Esophagus (tissue), 2 donors: ENCODE data around the gene TSSK6. TPM values are rescaled to one million over a fixed set of nuclear protein-coding genes. Genes with fewer than 3 reads are reported as not detected.

ENCODE experiments used
- H3K27ac ChIP-seq, 2 donors: one replicate each; pipeline ENCODE4 v1.5.1; 2013; ENCODE audit warnings: low read depth in 2 of 2, mild to moderate bottlenecking in 2 of 2, inconsistent platforms in 1 of 2, low read length in 1 of 2, moderate library complexity in 1 of 2
- H3K27me3 ChIP-seq, 2 donors: one replicate each; pipeline ENCODE4 v1.6.1; 2013; ENCODE audit warnings: low read length in 2 of 2, control low read depth in 1 of 2, mild to moderate bottlenecking in 1 of 2; ENCODE audit not compliant: insufficient read depth in 2 of 2, control insufficient read depth in 1 of 2
- H3K36me3 ChIP-seq, 2 donors: one replicate each; pipeline ENCODE4 v1.6.1; 2013; ENCODE audit warnings: low read length in 1 of 2; ENCODE audit not compliant: control insufficient read depth in 2 of 2, insufficient read depth in 2 of 2
- H3K4me1 ChIP-seq, 2 donors: one replicate each; pipeline ENCODE4 v1.6.1; 2013; ENCODE audit warnings: low read length in 1 of 2; ENCODE audit not compliant: control insufficient read depth in 2 of 2, insufficient read depth in 2 of 2
- H3K4me3 ChIP-seq, 2 donors: one replicate each; pipeline ENCODE4 v1.5.1; 2013; ENCODE audit warnings: low read length in 2 of 2, mild to moderate bottlenecking in 2 of 2, low read depth in 1 of 2, moderate library complexity in 1 of 2
- H3K9me3 ChIP-seq, 2 donors: one replicate each; pipeline ENCODE4 v1.6.1; 2013; ENCODE audit warnings: mild to moderate bottlenecking in 2 of 2, low read depth in 1 of 2, low read length in 1 of 2, moderate library complexity in 1 of 2; ENCODE audit not compliant: control insufficient read depth in 2 of 2, insufficient read depth in 1 of 2
- WGBS, 2 donors: extraction: QIAGEN DNeasy Blood & Tissue Kit; methylation state at CpG; one replicate each; pipeline ENCODE4 v1.1.7; 2013; 5-methylcytosine and 5-hydroxymethylcytosine counted together
- polyA plus RNA-seq, 2 donors: library from polyadenylated mRNA; stranded (reverse); fragments of 200-250 nt; gene quantifications; one replicate each; pipeline ENCODE4 v1.2.3, GENCODE V29; 2013
- donor health status: healthy with polysubstance abuse.
- donor health status: Bipolar disorder and iron deficiency.

The TSSK6 gene
- polyA plus RNA-seq, result 1 to 10 TPM; 1.0 to 1.2 TPM

- Histone ChIP-seq H3K27ac (peak within 1 kb of the TSS; percentile 72 to 86), H3K9me3 (peaks cover 0 to 9% of the 10 kb centered on the region in 2 donors), H3K36me3 (no peaks in the 10 kb centered on the region), H3K4me3 (peak within 1 kb of the TSS; percentile 77 to 85), H3K4me1 (peaks cover 0 to 14% of the 10 kb centered on the region in 2 donors), H3K27me3 (no peaks in the 10 kb centered on the region)
- 87 to 89% methylated on average over 72 to 74 of the region's 74 CpGs for WGBS, 2 donors
Observed at GRCh38 chr19:19514881-19515641, at the start of gene TSSK6. TSS of gene TSSK6 (minus strand) at chr19:19515548. CDS start at chr19:19515427, 121 bp downstream.

GRCh38 chr19:19563348-19563848 is 48.0 kb upstream of the TSSK6 start:
- no peaks in the 10 kb centered on the region for H3K36me3 ChIP-seq

DNA sequence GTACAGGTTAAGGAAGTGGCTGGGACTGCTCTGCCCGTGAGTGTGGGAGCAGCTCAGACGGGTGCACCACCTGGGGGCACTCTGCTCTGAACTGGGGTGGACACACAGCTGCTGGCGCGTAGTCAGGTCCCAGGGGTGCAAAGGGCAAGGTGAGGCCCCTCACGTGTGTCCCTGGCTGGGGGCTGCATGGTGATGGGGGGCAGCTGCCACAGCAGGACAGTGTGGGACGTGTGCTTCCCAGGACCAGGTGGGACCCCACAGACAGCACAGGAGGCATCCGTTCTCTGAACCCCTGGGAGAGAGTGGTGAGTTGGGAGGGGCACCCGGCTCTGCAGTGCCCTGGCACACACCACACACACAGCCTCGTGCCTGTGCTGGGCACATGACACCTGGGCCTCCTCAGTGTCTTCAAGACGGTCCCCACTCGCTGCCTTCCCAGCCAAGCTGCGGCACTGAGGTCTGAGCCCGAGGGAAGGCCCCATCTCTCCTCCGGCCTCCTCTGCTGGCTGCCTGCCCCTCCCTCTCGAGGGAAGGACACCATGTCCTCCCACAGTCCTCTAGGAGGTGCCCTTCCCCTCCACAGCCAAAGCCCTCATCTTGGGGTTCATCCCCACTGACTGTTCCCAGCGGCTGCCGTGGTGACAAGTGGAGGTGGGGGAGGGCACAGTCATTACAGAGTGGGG is 47.5 kb upstream of the TSSK6 start:
- Histone ChIP-seq H3K27me3 (no peaks in the 10 kb centered on the region), H3K4me3 (no peak overlapping the region), H3K4me1 (no peaks in the 10 kb centered on the region), H3K36me3 (no peaks in the 10 kb centered on the region), H3K27ac (no peak overlapping the region), H3K9me3 (no peaks in the 10 kb centered on the region)
- WGBS, 2 donors, result 73 to 75% methylated on average over 17 of the region's 17 CpGs

More at GRCh38 chr19:19563348-19563848, 48.0 kb upstream of the TSSK6 start:
- Histone ChIP-seq H3K27ac (no peak overlapping the region), H3K4me3 (no peak overlapping the region), H3K9me3 (no peaks in the 10 kb centered on the region), H3K27me3 (no peaks in the 10 kb centered on the region), H3K4me1 (no peaks in the 10 kb centered on the region)
- WGBS, 2 donors, result 91 to 93% methylated on average over 17 of the region's 17 CpGs

DNA sequence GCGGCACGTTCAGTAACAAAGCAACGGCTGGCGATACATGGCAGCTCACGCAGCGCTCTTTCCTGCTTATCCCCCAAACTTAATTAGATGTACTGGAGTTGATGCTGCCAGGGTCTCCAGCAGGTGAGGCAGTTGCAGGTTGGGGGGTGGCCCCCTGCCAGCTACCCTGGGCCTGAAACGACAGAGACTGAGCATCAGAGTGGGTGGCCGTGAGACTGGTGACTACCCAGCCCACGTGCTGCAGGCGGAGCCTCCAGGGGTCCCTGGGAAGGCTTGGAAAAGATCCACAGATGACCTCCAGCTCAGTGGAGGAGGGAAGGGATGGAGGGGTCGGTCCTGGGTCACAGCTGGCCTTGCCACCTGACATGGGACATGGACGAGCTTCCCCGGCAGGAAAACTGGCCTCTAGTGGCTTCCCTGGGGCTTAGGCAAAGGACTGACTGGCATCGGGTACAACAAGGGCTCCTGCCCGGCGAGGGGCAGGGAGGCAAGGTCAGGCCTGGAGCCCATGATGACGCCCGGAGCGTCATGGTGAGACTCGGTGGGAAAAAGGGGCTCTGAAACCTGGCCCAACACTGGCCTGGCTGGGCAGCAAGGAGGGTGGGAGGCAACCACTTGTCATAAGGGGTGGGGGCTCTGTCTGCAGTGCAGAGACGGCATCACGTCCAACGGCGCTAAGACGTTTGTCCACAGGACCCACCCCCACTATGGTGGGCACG is 46.8 kb upstream of the TSSK6 start:
- no peak overlapping the region for H3K27ac ChIP-seq
- no peaks in the 10 kb centered on the region for H3K27me3 ChIP-seq
- 87% methylated on average over 26 of the region's 26 CpGs for WGBS, 2 donors
- no peak overlapping the region for H3K4me3 ChIP-seq
- H3K36me3 ChIP-seq, result no peaks in the 10 kb centered on the region
- no peaks in the 10 kb centered on the region for H3K4me1 ChIP-seq
- no peaks in the 10 kb centered on the region for H3K9me3 ChIP-seq

- Histone ChIP-seq H3K36me3 (no peaks in the 10 kb centered on the region), H3K9me3 (no peaks in the 10 kb centered on the region)
- WGBS, 2 donors, result 59 to 69% methylated on average over 4 of the region's 4 CpGs
Observed at GRCh38 chr19:19559931-19560330, 44.6 kb upstream of the TSSK6 start.

DNA sequence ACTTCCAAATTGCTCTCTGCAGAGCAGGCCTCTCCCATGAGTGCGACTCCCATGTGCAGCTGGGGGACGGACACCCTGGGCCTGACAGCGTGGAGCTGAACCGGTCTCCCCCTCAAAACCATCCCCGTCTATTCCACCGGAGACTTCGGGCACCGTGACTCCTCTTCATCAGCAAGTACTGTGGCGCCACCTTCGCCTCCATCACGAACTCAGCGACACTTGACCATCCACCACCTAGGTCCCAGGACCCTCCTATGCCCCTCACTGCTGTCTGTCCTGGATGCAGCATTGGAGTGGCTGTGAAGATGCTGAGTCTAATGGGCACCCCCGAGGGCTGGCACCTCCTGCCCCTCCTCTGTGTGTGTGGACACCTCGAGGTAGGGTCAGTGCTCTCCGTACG is 43.3 kb upstream of the TSSK6 start:
- Histone ChIP-seq H3K27ac (no peak overlapping the region), H3K9me3 (no peaks in the 10 kb centered on the region), H3K27me3 (no peaks in the 10 kb centered on the region), H3K4me3 (no peak overlapping the region), H3K36me3 (no peaks in the 10 kb centered on the region), H3K4me1 (no peaks in the 10 kb centered on the region)
- WGBS, 2 donors, result 92 to 94% methylated on average over 16 of the region's 16 CpGs

More at GRCh38 chr19:19559931-19560330, 44.6 kb upstream of the TSSK6 start:
- Histone ChIP-seq H3K27ac (no peak overlapping the region), H3K4me1 (no peaks in the 10 kb centered on the region), H3K4me3 (no peak overlapping the region), H3K27me3 (no peaks in the 10 kb centered on the region)

DNA sequence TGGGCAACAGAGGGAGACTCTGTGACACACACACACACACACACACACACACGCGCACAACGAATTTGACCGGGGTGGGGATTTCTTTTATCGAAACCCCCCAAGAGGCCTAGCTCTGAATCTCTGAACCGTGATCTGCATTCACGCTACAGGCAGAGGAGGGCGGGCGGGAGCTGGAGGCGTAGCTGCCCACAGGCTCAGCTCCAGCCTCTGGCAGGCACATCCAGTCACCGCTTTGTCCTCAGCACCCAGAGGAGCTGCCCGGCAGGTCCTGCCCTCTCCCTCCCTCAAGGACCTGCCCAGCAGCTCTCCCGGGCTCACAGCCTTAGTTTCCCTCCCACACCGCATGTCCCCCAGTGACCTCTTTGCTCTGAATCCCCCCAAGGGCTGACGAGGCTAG is 42.7 kb upstream of the TSSK6 start:
- Histone ChIP-seq H3K36me3 (no peaks in the 10 kb centered on the region), H3K27ac (no peak overlapping the region), H3K27me3 (no peaks in the 10 kb centered on the region), H3K9me3 (no peaks in the 10 kb centered on the region), H3K4me1 (no peaks in the 10 kb centered on the region), H3K4me3 (no peak overlapping the region)
- 79% methylated on average over 15 of the region's 15 CpGs for WGBS, 2 donors

GRCh38 chr19:19554074-19555023 is 39.0 kb upstream of the TSSK6 start:
- no peak overlapping the region for H3K27ac ChIP-seq
- no peaks in the 10 kb centered on the region for H3K4me1 ChIP-seq
- H3K9me3 ChIP-seq, result peaks cover 0 to 2% of the 10 kb centered on the region in 2 donors
- H3K4me3 ChIP-seq, result no peak overlapping the region
- H3K27me3 ChIP-seq, result no peaks in the 10 kb centered on the region
- no peaks in the 10 kb centered on the region for H3K36me3 ChIP-seq
- 66 to 67% methylated on average over 34 of the region's 34 CpGs for WGBS, 2 donors
